ENCODE measurements around the gene HRAS.

HRAS gene

DNA sequence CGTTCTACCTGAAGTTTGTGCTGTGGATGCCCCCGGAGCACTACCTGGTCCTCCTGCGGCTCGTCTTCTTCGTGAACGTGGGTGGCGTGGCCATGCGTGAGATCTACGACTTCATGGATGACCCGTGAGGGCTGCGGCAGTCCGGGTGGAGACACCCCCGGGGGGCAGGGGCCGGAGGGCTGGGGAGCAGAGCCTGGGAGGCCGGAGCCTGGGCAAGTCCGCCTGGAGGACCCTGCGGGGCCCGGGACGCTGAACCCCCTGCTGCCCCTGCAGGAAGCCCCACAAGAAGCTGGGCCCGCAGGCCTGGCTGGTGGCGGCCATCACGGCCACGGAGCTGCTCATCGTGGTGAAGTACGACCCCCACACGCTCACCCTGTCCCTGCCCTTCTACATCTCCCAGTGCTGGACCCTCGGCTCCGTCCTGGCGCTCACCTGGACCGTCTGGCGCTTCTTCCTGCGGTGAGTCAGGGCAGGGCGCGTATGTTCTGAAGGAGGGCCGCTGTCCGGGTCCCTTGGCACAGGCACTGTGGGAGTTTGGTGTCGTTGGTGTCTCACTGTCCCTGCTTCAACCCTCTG lies 45.7 kb downstream of the HRAS start:
- Histone ChIP-seq H3K79me2 (ENCODE audit: control insufficient read depth, low read length) (no peaks in the 10 kb centered on the region), H3K9me2 (replicated peaks; ENCODE audit: control insufficient read depth, low read length) (no peaks in the 10 kb centered on the region), H4K20me1 (ENCODE audit: control insufficient read depth, insufficient read depth, low read depth, low read length) (no peaks in the 10 kb centered on the region), H3K4me3 (ENCODE audit: low read length) (no peak overlapping the region), H3K4me2 (ENCODE audit: low read length) (no peak overlapping the region), H3K9me3 (ENCODE audit: control insufficient read depth, insufficient read depth, low read length) (no peaks in the 10 kb centered on the region), H3F3A (ENCODE audit: control insufficient read depth, insufficient read depth) (no peaks in the 10 kb centered on the region), H3K36me3 (ENCODE audit: control insufficient read depth, low read length) (peaks cover 8% of the 10 kb centered on the region), H3K27ac (ENCODE audit: low read depth, low read length) (no peak overlapping the region), H3K27me3 (ENCODE audit: control insufficient read depth, low read length) (no peaks in the 10 kb centered on the region), H3K4me1 (ENCODE audit: control insufficient read depth, low read length) (peaks cover 7% of the 10 kb centered on the region)
- TF ChIP-seq EZH2phosphoT487 (IDR thresholded peaks at IDR 0.05; ENCODE audit: borderline replicate concordance, low read length), result no peak
- TF ChIP-seq, protein P1, sequence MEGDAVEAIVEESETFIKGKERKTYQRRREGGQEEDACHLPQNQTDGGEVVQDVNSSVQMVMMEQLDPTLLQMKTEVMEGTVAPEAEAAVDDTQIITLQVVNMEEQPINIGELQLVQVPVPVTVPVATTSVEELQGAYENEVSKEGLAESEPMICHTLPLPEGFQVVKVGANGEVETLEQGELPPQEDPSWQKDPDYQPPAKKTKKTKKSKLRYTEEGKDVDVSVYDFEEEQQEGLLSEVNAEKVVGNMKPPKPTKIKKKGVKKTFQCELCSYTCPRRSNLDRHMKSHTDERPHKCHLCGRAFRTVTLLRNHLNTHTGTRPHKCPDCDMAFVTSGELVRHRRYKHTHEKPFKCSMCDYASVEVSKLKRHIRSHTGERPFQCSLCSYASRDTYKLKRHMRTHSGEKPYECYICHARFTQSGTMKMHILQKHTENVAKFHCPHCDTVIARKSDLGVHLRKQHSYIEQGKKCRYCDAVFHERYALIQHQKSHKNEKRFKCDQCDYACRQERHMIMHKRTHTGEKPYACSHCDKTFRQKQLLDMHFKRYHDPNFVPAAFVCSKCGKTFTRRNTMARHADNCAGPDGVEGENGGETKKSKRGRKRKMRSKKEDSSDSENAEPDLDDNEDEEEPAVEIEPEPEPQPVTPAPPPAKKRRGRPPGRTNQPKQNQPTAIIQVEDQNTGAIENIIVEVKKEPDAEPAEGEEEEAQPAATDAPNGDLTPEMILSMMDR (IDR thresholded peaks at IDR 0.05; ENCODE audit: low read depth, low read length, poor library complexity, severe bottlenecking), result no peak

DNA sequence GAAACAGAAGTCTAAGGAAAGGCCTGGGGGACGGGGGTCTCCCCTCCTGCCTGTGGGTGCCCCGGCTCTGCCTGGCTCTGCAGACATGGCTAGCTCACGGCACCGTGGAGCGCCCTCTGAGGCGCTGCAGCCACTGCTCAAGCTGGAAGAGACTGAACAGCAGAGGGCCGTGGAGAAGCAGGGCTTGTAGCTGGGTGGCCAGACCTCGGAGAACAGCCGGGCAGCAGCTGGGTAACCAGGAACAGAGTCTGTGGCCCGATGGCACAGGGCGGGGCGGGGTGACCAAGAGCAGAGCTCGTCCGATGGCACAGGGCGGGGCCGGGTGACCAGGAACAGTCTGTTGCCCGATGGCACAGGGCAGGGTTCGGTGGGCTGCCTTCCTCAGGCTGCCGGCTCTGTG lies 46.4 kb downstream of the HRAS start:
- Histone ChIP-seq H3K79me2 (ENCODE audit: control insufficient read depth, low read length) (no peaks in the 10 kb centered on the region), H3K27ac (ENCODE audit: low read depth, low read length) (no peak overlapping the region), H3F3A (ENCODE audit: control insufficient read depth, insufficient read depth) (no peaks in the 10 kb centered on the region), H3K4me1 (ENCODE audit: control insufficient read depth, low read length) (peaks cover 7% of the 10 kb centered on the region), H3K36me3 (ENCODE audit: control insufficient read depth, low read length) (peaks cover 3% of the 10 kb centered on the region), H4K20me1 (ENCODE audit: control insufficient read depth, insufficient read depth, low read depth, low read length) (no peaks in the 10 kb centered on the region), H3K9me3 (ENCODE audit: control insufficient read depth, insufficient read depth, low read length) (no peaks in the 10 kb centered on the region), H3K9me2 (replicated peaks; ENCODE audit: control insufficient read depth, low read length) (no peaks in the 10 kb centered on the region), H3K4me2 (ENCODE audit: low read length) (no peak overlapping the region), H3K4me3 (ENCODE audit: low read length) (no peak overlapping the region), H3K27me3 (ENCODE audit: control insufficient read depth, low read length) (no peaks in the 10 kb centered on the region)
- TF ChIP-seq, protein P1 (IDR thresholded peaks at IDR 0.05; ENCODE audit: low read depth, low read length, poor library complexity, severe bottlenecking), result no peak
- TF ChIP-seq EZH2phosphoT487 (IDR thresholded peaks at IDR 0.05; ENCODE audit: borderline replicate concordance, low read length), result no peak

DNA sequence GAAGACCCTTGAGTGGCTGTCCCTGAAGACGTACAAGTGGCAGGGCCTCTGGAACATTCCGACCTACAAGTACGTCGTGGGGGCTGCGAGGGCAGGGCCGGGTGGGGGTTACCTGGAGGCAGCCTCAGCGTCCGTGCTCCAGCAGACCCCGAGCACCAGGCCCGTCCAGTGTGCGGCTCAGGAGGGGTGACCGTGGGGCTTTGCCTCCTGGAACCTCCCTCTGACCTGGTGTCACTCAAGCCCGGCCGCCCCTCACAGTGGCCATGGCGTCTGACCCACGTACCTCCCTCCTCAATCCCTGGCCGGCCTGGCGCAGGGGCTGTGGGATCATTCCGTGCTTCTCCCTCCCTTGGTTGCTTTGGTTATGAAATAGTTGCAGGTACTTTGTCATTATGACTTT lies 46.8 kb downstream of the HRAS start:
- Histone ChIP-seq H3K27me3 (ENCODE audit: control insufficient read depth, low read length) (no peaks in the 10 kb centered on the region), H3K9me2 (replicated peaks; ENCODE audit: control insufficient read depth, low read length) (no peaks in the 10 kb centered on the region), H4K20me1 (ENCODE audit: control insufficient read depth, insufficient read depth, low read depth, low read length) (no peaks in the 10 kb centered on the region), H3K4me1 (ENCODE audit: control insufficient read depth, low read length) (peaks cover 7% of the 10 kb centered on the region), H3K4me3 (ENCODE audit: low read length) (no peak overlapping the region), H3K27ac (ENCODE audit: low read depth, low read length) (no peak overlapping the region), H3K79me2 (ENCODE audit: control insufficient read depth, low read length) (no peaks in the 10 kb centered on the region; the same call in 1 of the 2 replicates), H3K36me3 (ENCODE audit: control insufficient read depth, low read length) (peaks cover 1% of the 10 kb centered on the region), H3F3A (ENCODE audit: control insufficient read depth, insufficient read depth) (no peaks in the 10 kb centered on the region), H3K9me3 (ENCODE audit: control insufficient read depth, insufficient read depth, low read length) (no peaks in the 10 kb centered on the region), H3K4me2 (ENCODE audit: low read length) (no peak overlapping the region)
- TF ChIP-seq, protein P1 (IDR thresholded peaks at IDR 0.05; ENCODE audit: low read depth, low read length, poor library complexity, severe bottlenecking), result no peak
- TF ChIP-seq EZH2phosphoT487 (IDR thresholded peaks at IDR 0.05; ENCODE audit: borderline replicate concordance, low read length), result no peak

All from DOHH2 (cell line).